K562 (cell line): ENCODE results near the gene PPOX. TPM values are rescaled to one million over a fixed set of nuclear protein-coding genes. Genes with fewer than 3 reads are reported as not detected.

ENCODE experiments used
- ATF1 ChIP-seq, 2 experiments: fragments of 450-650 bp in 1 of 2; IDR thresholded peaks; 2 replicates each; pipeline ENCODE4 v1.6.1; 2016; ENCODE audit warnings: missing compliant biosample characterization in 1 of 2, missing genetic modification characterization in 1 of 2
- BRCA1 ChIP-seq, 2 experiments: fragments of 450-650 bp in 1 of 2; sonication (generic) in 1 of 2; formaldehyde crosslinking in 1 of 2; IDR thresholded peaks; 2 replicates each; pipeline versions ENCODE4 v1.5.0 to v1.6.1; 2017 to 2020; ENCODE audit warnings: mild to moderate bottlenecking in 1 of 2, missing genetic modification reagents in 1 of 2
- CHD7 ChIP-seq: fragments of 200-600 bp; sonication (generic); IDR thresholded peaks from one replicate; pipeline ENCODE4 v1.6.1; 2012; ENCODE audit warnings: mild to moderate bottlenecking, low read depth, low read length, inconsistent platforms
- JUNB ChIP-seq: fragments of 450-650 bp; formaldehyde crosslinking; conservative IDR thresholded peaks from 2 replicates; pipeline ENCODE4 v1.4.0; 2020; ENCODE audit warnings: mild to moderate bottlenecking
- MAZ ChIP-seq, 2 experiments: fragments of 450-650 bp in 1 of 2; sonication (generic) in 1 of 2; formaldehyde crosslinking; IDR thresholded peaks in 1 of 2; conservative IDR thresholded peaks in 1 of 2; 2 replicates each; pipeline versions ENCODE4 v1.4.0 to v1.5.0; 2020; ENCODE audit warnings: mild to moderate bottlenecking in 1 of 2, missing genetic modification reagents in 1 of 2
- PYGO2 ChIP-seq: fragments of 450-650 bp; IDR thresholded peaks from 2 replicates; pipeline ENCODE4 v1.6.1; 2016; ENCODE audit warnings: mild to moderate bottlenecking, missing genetic modification characterization, moderate library complexity, missing compliant biosample characterization
- TFAP4 ChIP-seq: sonication (generic); formaldehyde crosslinking; IDR thresholded peaks from 2 replicates; pipeline ENCODE4 v1.8.0; 2022; ENCODE audit warnings: missing genetic modification reagents, mild to moderate bottlenecking, moderate library complexity, borderline replicate concordance
- ZBTB33 ChIP-seq: sonication (generic); formaldehyde crosslinking; IDR thresholded peaks from 2 replicates; pipeline ENCODE4 v1.8.1; 2023; ENCODE audit warnings: mild to moderate bottlenecking, missing genetic modification reagents
- ZKSCAN3 ChIP-seq: fragments of 250-450 bp; sonication (Bioruptor Pico); IDR thresholded peaks from 2 replicates; pipeline ENCODE4 v1.4.0; 2020
- ZNF134 ChIP-seq: fragments of 250-450 bp; sonication (Bioruptor Pico); conservative IDR thresholded peaks from 2 replicates; pipeline ENCODE4 v1.4.0; 2020
- ZNF507 ChIP-seq: conservative IDR thresholded peaks from 2 replicates; pipeline ENCODE4 v1.6.1; 2017; ENCODE audit warnings: missing genetic modification characterization, missing compliant biosample characterization
- ZNF75A ChIP-seq: fragments of 450-650 bp; formaldehyde crosslinking; IDR thresholded peaks from 2 replicates; pipeline ENCODE4 v1.4.0; 2020; ENCODE audit warnings: mild to moderate bottlenecking
- polyA plus RNA-seq, 8 experiments: library from polyadenylated mRNA; depleted of rRNA in 4 of 8; stranded (reverse) in 5 of 8; unstranded in 3 of 8; fragments of >200 nt; fragmentation: Nextera tagmentation in 2 of 8; fragmentation: Illumina TruSeq in 1 of 8; extraction: Ambion mirVana in 2 of 8; extraction: Trizol in 1 of 8; gene quantifications; 2 replicates each; pipeline versions ENCODE4 v1.2.1 to v1.2.3, GENCODE V29; 2011 to 2014; ENCODE audit warnings: inconsistent platforms in 1 of 8, missing spikeins in 1 of 8
- total RNA-seq, 7 experiments: library from RNA; depleted of rRNA in 6 of 7; stranded (reverse); fragments of >200 nt in 6 of 7; fragmentation: Illumina TruSeq in 2 of 7; extraction: Trizol in 2 of 7; gene quantifications; 2 replicates each; pipeline versions ENCODE4 v1.2.1 to v1.2.3, GENCODE V29; 2011 to 2021; ENCODE audit warnings: low replicate concordance in 1 of 7

PPOX gene
- total and polyA plus RNA-seq, 9 of the 15 experiments (the other 6 are each of a cell fraction or from before 2014, with no cell fraction given), result 17.0 to 57.1 (median 38.9) TPM

- no peak for TF ChIP-seq CHD7
- peak; percentile 65; the same call in 1 of the 2 replicates for TF ChIP-seq TFAP4 (CRISPR knock-in tag)
- TF ChIP-seq MAZ (CRISPR knock-in tag; conservative IDR thresholded peaks at IDR 0.05 in 1 of 2, IDR thresholded peaks at IDR 0.05 in 1 of 2), result peak in 1 of 2 experiments; percentile 11; a peak in 1 of 4 replicates
- peak; percentile 45; the same call in 1 of the 2 replicates for TF ChIP-seq ZBTB33
- no peak for TF ChIP-seq ZNF507
- no peak for TF ChIP-seq ZKSCAN3
- TF ChIP-seq BRCA1 (IDR thresholded peaks at IDR 0.05), result no peak
- TF ChIP-seq BRCA1 (CRISPR knock-in tag; IDR thresholded peaks at IDR 0.05), result no peak
- no peak for TF ChIP-seq PYGO2 (tag)
- no peak for TF ChIP-seq ZNF75A (CRISPR knock-in tag)
- TF ChIP-seq ZNF134 (CRISPR knock-in tag), result no peak
- TF ChIP-seq JUNB, result no peak
- TF ChIP-seq ATF1 (CRISPR knock-in tag; IDR thresholded peaks at IDR 0.05), result no peak
- no peak for TF ChIP-seq ATF1 (tag; IDR thresholded peaks at IDR 0.05)
Observed at GRCh38 chr1:161200992-161201835, 35.0 kb downstream of the PPOX start (continued).
